ENCODE results near the gene TLR6.

DNA sequence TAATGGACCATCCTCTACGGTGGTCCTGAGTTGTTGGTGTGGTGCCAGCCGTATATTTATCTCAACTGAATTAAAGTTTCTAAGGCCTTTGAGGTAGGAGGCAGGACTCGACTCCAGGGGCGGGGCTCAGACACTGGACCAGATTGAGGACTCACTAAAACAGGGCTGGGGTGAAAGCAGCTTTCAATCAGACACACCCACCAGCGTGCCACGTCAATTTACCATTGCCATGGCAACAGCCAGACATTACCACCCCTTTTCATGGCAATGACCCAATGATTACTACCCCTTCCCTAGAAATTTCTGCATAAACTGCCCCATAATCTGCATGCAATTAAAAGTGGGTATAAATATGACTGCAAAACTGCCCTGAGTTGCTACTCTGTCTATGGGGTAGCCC is 45.3 kb downstream of the TLR6 start:
- TF ChIP-seq, protein P1, sequence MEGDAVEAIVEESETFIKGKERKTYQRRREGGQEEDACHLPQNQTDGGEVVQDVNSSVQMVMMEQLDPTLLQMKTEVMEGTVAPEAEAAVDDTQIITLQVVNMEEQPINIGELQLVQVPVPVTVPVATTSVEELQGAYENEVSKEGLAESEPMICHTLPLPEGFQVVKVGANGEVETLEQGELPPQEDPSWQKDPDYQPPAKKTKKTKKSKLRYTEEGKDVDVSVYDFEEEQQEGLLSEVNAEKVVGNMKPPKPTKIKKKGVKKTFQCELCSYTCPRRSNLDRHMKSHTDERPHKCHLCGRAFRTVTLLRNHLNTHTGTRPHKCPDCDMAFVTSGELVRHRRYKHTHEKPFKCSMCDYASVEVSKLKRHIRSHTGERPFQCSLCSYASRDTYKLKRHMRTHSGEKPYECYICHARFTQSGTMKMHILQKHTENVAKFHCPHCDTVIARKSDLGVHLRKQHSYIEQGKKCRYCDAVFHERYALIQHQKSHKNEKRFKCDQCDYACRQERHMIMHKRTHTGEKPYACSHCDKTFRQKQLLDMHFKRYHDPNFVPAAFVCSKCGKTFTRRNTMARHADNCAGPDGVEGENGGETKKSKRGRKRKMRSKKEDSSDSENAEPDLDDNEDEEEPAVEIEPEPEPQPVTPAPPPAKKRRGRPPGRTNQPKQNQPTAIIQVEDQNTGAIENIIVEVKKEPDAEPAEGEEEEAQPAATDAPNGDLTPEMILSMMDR (IDR thresholded peaks at IDR 0.05): no peak
- no peak for TF ChIP-seq POLR2A (IDR thresholded peaks at IDR 0.05)

Data from heart left ventricle (tissue), 13 donors.